Tibial artery (tissue), 4 donors: ENCODE results near the gene CLEC7A.

ENCODE experiments used
- DNase-seq, 2 donors: peaks; one replicate each; pipeline ENCODE4 v3.0.0-alpha.2; 2019
- H3K27ac ChIP-seq, 2 donors: fragments of 200-600 bp; sonication (generic) in 1 of 2; 1 replicate in 1 of 2; 2 replicates in 1 of 2; pipeline ENCODE4 v1.5.1; 2018 to 2019; ENCODE audit warnings: mild to moderate bottlenecking in 1 of 2
- H3K27me3 ChIP-seq, 2 donors: fragments of 200-600 bp; sonication (generic) in 1 of 2; one replicate each; pipeline versions ENCODE4 v1.5.1 to v1.6.0; 2016 to 2019
- H3K36me3 ChIP-seq, 3 donors: fragments of 200-600 bp; sonication (generic) in 2 of 3; one replicate each; pipeline ENCODE4 v1.5.1; 2016 to 2019; ENCODE audit warnings: mild to moderate bottlenecking in 2 of 3
- H3K4me1 ChIP-seq, 4 donors: fragments of 200-600 bp; sonication (generic) in 2 of 4; 1 replicate in 3 of 4; 2 replicates in 1 of 4; pipeline ENCODE4 v1.5.1; 2016 to 2019
- H3K4me3 ChIP-seq, 2 donors: fragments of 200-600 bp; sonication (generic) in 1 of 2; 1 replicate in 1 of 2; 2 replicates in 1 of 2; pipeline ENCODE4 v1.5.1; 2018 to 2019; ENCODE audit warnings: mild to moderate bottlenecking in 2 of 2
- H3K9me3 ChIP-seq, 3 donors: fragments of 200-600 bp; sonication (generic) in 1 of 3; one replicate each; pipeline ENCODE4 v1.5.1; 2016 to 2019
- intact Hi-C: fragments of 100-400 bp; cut with DNase I; formaldehyde crosslinking; loops from one replicate; pipeline ENCODE4 v1.15.0; 2023; ENCODE audit warnings: low total_unique reads
- TF ChIP-seq, protein P1 (sequence below), 2 experiments: fragments of 200-600 bp in 1 of 2; fragments of 450-650 bp in 1 of 2; IDR thresholded peaks; one replicate each; pipeline ENCODE4 v1.5.1; 2017 to 2019; ENCODE audit warnings: antibody characterized with exemption in 2 of 2, mild to moderate bottlenecking in 1 of 2, moderate library complexity in 1 of 2

The CLEC7A gene

DNA sequence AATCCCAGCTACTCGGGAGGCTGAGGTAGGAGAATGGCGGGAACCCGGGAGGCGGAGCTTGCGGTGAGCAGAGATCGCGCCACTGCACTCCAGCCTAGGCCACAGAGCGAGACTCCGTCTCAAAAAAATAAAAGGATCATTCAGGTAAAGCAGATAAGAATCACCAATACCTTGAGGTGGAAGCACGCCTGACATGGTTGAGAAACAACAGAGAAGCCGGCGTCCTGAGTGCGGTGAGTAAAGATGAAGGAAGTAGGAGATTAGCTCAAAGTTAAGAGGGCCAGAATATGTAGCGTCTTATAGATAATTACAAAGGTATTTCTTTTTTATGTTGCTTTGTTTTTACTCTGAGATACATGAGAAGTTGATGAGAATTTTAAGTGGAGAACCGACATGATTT is 14.7 kb downstream of the CLEC7A start:
- H3K4me1 ChIP-seq, result no peaks in the 10 kb centered on the region
- no peak for DNase-seq
- TF ChIP-seq, protein P1, sequence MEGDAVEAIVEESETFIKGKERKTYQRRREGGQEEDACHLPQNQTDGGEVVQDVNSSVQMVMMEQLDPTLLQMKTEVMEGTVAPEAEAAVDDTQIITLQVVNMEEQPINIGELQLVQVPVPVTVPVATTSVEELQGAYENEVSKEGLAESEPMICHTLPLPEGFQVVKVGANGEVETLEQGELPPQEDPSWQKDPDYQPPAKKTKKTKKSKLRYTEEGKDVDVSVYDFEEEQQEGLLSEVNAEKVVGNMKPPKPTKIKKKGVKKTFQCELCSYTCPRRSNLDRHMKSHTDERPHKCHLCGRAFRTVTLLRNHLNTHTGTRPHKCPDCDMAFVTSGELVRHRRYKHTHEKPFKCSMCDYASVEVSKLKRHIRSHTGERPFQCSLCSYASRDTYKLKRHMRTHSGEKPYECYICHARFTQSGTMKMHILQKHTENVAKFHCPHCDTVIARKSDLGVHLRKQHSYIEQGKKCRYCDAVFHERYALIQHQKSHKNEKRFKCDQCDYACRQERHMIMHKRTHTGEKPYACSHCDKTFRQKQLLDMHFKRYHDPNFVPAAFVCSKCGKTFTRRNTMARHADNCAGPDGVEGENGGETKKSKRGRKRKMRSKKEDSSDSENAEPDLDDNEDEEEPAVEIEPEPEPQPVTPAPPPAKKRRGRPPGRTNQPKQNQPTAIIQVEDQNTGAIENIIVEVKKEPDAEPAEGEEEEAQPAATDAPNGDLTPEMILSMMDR (IDR thresholded peaks at IDR 0.05), result no peak
- H3K27me3 ChIP-seq, result no peaks in the 10 kb centered on the region
- no peak overlapping the region for H3K27ac ChIP-seq
- H3K36me3 ChIP-seq, result no peaks in the 10 kb centered on the region
- intact Hi-C loops, result no loop called here
- no peaks in the 10 kb centered on the region for H3K9me3 ChIP-seq
- H3K4me3 ChIP-seq, result no peak overlapping the region

DNA sequence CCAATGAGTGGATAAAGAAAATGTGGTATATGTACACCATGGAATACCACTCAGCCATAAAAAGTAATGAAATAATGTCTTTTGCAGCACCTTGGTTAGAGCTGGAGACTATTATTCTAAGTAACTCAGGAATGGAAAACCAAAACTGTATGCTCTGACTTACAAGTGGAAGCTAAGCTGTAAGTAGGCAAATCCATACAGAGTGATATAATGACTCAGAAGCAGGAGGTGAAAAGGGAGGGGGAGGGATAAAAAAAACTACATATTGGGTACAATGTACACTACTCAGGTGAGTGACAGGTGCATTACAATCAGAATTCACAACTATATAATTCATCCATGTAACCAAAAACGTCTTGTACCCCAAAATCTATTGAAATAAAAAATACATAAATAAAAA is 16.1 kb downstream of the CLEC7A start:
- intact Hi-C loops, result no loop called here
- H3K9me3 ChIP-seq, result no peaks in the 10 kb centered on the region
- no peak overlapping the region for H3K27ac ChIP-seq
- H3K4me1 ChIP-seq, result no peaks in the 10 kb centered on the region
- H3K27me3 ChIP-seq, result no peaks in the 10 kb centered on the region
- no peak overlapping the region for H3K4me3 ChIP-seq
- TF ChIP-seq, protein P1 (IDR thresholded peaks at IDR 0.05), result no peak
- no peak for DNase-seq
- no peaks in the 10 kb centered on the region for H3K36me3 ChIP-seq

DNA sequence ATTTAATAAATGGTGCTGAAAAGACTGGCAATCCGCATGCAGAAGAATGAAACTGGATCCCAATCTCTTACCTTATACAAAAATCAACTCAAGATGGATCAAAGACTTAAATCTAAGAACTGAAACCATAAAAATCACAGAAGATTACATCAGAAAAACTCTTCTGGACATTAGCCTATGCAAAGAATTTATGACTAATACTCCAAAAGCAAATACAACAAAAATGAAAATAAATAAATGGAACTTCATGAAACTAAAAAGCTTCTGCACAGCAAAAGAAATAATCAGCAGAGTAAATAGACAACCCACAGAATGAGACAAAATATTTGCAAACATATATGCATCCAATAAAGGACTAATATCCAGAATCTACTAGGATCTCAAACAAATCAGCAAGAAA is 16.9 kb downstream of the CLEC7A start:
- Histone ChIP-seq H3K36me3 (no peaks in the 10 kb centered on the region), H3K4me3 (no peak overlapping the region), H3K27ac (no peak overlapping the region), H3K27me3 (no peaks in the 10 kb centered on the region), H3K4me1 (no peaks in the 10 kb centered on the region), H3K9me3 (no peaks in the 10 kb centered on the region)
- intact Hi-C loops, result no loop called here
- TF ChIP-seq, protein P1 (IDR thresholded peaks at IDR 0.05), result no peak
- DNase-seq, result no peak

DNA sequence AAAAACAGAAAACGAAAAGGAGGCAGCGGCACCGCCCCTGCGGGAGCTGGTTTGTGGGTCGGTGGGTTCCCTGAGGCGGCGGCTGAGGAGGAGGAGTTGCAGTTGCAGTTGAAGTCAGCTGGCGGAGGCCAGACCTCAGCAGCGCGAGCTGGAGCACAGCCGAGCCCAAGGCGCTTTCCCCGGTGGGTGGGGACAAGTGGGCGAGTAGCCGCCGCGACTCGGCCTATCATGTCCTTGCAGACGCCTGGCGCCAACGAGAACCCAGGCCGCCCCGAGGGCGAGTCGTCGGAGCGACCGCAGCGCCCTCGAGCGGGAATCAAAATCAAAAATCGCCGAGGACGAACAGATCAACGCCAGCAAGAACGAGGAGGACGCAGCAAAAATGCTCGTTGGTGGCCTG is 18.5 kb downstream of the CLEC7A start:
- TF ChIP-seq, protein P1 (IDR thresholded peaks at IDR 0.05), result no peak
- no peak overlapping the region for H3K27ac ChIP-seq
- no peak overlapping the region for H3K4me3 ChIP-seq
- H3K9me3 ChIP-seq, result no peaks in the 10 kb centered on the region
- H3K27me3 ChIP-seq, result no peaks in the 10 kb centered on the region
- intact Hi-C loops, result no loop called here
- H3K4me1 ChIP-seq, result no peaks in the 10 kb centered on the region
- H3K36me3 ChIP-seq, result no peaks in the 10 kb centered on the region
- DNase-seq, result no peak

DNA sequence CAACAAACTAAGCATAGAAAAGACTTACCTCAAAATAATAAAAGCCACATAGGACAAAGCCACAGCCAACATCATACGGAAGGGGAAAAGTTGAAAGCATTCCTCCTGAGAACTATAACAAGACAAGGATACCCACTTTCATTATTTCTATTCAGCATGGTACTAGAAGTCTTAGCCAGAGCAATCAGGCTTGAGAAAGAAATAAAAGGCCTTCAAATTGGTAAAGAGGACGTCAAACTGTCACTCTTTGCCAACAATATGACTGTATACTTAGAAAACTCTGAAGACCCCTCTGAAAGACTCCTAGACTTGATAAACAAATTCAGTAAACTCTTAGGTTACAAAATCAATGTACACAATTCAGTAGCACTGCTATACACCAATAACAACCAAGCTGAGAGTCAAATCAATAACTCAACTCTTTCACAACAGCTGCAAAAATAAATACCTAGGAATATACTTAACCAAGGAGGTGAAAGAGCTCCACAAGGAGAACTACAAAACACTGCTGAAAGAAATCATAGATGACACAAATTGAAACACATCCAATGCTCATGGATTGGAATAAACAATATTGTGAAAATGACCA is 19.6 kb downstream of the CLEC7A start:
- Histone ChIP-seq H3K27ac (no peak overlapping the region), H3K4me1 (no peaks in the 10 kb centered on the region), H3K4me3 (no peak overlapping the region), H3K36me3 (no peaks in the 10 kb centered on the region), H3K9me3 (no peaks in the 10 kb centered on the region), H3K27me3 (no peaks in the 10 kb centered on the region)
- TF ChIP-seq, protein P1 (IDR thresholded peaks at IDR 0.05), result no peak
- no peak for DNase-seq
- intact Hi-C loops, result no loop called here

DNA sequence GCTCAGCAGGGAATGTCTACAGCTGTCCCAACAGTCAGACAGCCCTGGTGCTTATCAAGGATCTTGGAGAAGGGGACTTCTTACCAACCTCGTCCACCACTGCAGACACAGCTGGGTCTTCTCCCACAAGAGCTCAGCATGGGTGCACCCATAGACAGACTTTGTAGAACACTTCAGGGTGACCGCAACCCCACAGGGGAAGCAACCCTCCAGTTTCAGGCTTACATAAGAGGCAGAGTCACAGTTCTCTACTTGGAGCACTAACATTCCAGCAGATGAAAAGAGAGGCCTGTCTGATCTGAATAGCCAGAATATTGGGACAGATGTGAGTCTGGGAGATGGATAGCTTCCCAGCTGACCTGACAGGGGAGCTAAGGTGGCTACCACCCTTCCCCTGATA is 27.7 kb downstream of the CLEC7A start:
- H3K4me1 ChIP-seq, result peaks cover 0 to 15% (median 6%) of the 10 kb centered on the region in 4 donors
- peak in 1 of 2 donors; percentile 21 for DNase-seq
- no peaks in the 10 kb centered on the region for H3K27me3 ChIP-seq
- no peaks in the 10 kb centered on the region for H3K36me3 ChIP-seq
- no peak overlapping the region for H3K27ac ChIP-seq
- TF ChIP-seq, protein P1 (IDR thresholded peaks at IDR 0.05), result no peak
- H3K4me3 ChIP-seq, result no peak overlapping the region
- intact Hi-C loops, result no loop called here
- H3K9me3 ChIP-seq, result no peaks in the 10 kb centered on the region
